ENCODE results near the gene GAL3ST1. TPM values are rescaled to one million over a fixed set of nuclear protein-coding genes. Genes with fewer than 3 reads are reported as not detected.

The GAL3ST1 gene
- total RNA-seq, 2 experiments from 2014 or later: not detected

Other genes starting within 250 kb of the GAL3ST1 start
- gene TBC1D10A, start 247.7 kb downstream of the GAL3ST1 start, total RNA-seq: 10 to 100 TPM; 32.2 to 48.1 TPM
- gene SF3A1, start 217.8 kb downstream of the GAL3ST1 start, total RNA-seq: 100 to 1,000 TPM; 214 to 267 TPM
- 1 to 10 TPM; 4.9 to 6.2 TPM for gene CCDC157, start 217.7 kb downstream of the GAL3ST1 start, total RNA-seq
- gene RNF215, start 187.3 kb downstream of the GAL3ST1 start, total RNA-seq: 10 to 100 TPM in 1 of 2 experiments, 1 to 10 TPM in 1; 8.5 to 10.5 TPM
- gene SEC14L2, start 177.6 kb downstream of the GAL3ST1 start, total RNA-seq: 1 to 10 TPM; 2.2 to 4.8 TPM
- gene MTFP1, start 148.9 kb downstream of the GAL3ST1 start, total RNA-seq: 10 to 100 TPM; 59.1 to 73.4 TPM
- gene SEC14L3, start 102.6 kb downstream of the GAL3ST1 start, total RNA-seq: not detected
- not detected for gene SEC14L4, start 69.0 kb downstream of the GAL3ST1 start, total RNA-seq
- under 1 TPM in 1 of 2 experiments, not detected in 1; 0.07 TPM for gene SEC14L6, start 27.9 kb downstream of the GAL3ST1 start, total RNA-seq
- gene PES1, start 17.2 kb upstream of the GAL3ST1 start, total RNA-seq: 10 to 100 TPM; 56.2 to 91.5 TPM
- under 1 TPM; 0.19 to 0.41 TPM for gene TCN2, start 32.5 kb upstream of the GAL3ST1 start, total RNA-seq
- 1 to 10 TPM; 3.8 to 5.0 TPM for gene SLC35E4, start 61.1 kb upstream of the GAL3ST1 start, total RNA-seq
- 10 to 100 TPM in 1 of 2 experiments, 1 to 10 TPM in 1; 9.2 to 11.6 TPM for gene DUSP18, start 93.2 kb upstream of the GAL3ST1 start, total RNA-seq
- gene OSBP2, start 120.2 kb upstream of the GAL3ST1 start, total RNA-seq: 1 to 10 TPM; 1.7 to 4.3 TPM

Data from activated CD8-positive, alpha-beta memory T cell treated with anti-CD3 and anti-CD28 coated beads, Interleukin-2, amount 10 ng/mL, durations not matched to agents 7 days and 5 days (primary cell).